K562 (cell line): ENCODE data around the gene TMPRSS9. TPM values are rescaled to one million over a fixed set of nuclear protein-coding genes. Genes with fewer than 3 reads are reported as not detected.

Experiments
- CCNT2 ChIP-seq: IDR thresholded peaks from 2 replicates; pipeline ENCODE4 v1.6.1; 2011; ENCODE audit warnings: borderline replicate concordance, low read depth, mild to moderate bottlenecking, moderate library complexity, mixed read lengths, low read length; ENCODE audit not compliant: insufficient read length; ENCODE audit errors: extremely low read depth
- CREM ChIP-seq: IDR thresholded peaks from 2 replicates; pipeline ENCODE4 v1.6.1; 2014; ENCODE audit warnings: antibody characterized with exemption, low read depth
- HDAC1 ChIP-seq, 2 experiments: fragments of 450-650 bp; IDR thresholded peaks; 2 replicates each; pipeline ENCODE4 v1.6.1; 2016 to 2017; ENCODE audit warnings: inconsistent platforms in 1 of 2, mild to moderate bottlenecking in 1 of 2, moderate library complexity in 1 of 2
- KAT2B ChIP-seq: IDR thresholded peaks from one replicate; pipeline ENCODE4 v1.6.1; 2012; ENCODE audit warnings: low read depth, mild to moderate bottlenecking, control low read depth, inconsistent platforms, low read length, moderate library complexity
- KLF1 ChIP-seq: fragments of 450-650 bp; IDR thresholded peaks from 2 replicates; pipeline ENCODE4 v1.6.1; 2016; ENCODE audit warnings: missing genetic modification characterization, missing compliant biosample characterization
- MYNN ChIP-seq, 2 experiments: sonication (generic); formaldehyde crosslinking in 1 of 2; IDR thresholded peaks; 2 replicates each; pipeline versions ENCODE4 v1.5.0 to v1.6.1; 2016 to 2020; ENCODE audit warnings: antibody characterized with exemption in 1 of 2, missing genetic modification reagents in 1 of 2
- PHB ChIP-seq: fragments of 250-450 bp; sonication (Bioruptor Pico); IDR thresholded peaks from 2 replicates; pipeline ENCODE4 v1.5.0; 2021
- PTBP1 ChIP-seq: fragments of 200-400 bp; formaldehyde crosslinking; IDR thresholded peaks from 2 replicates; pipeline ENCODE4 v1.6.1; 2017; ENCODE audit warnings: low read depth, low read length
- TARDBP ChIP-seq: fragments of 450-650 bp; IDR thresholded peaks from 2 replicates; pipeline ENCODE4 v1.6.1; 2016
- ZNF431 ChIP-seq: sonication (generic); formaldehyde crosslinking; IDR thresholded peaks from 2 replicates; pipeline ENCODE4 v1.8.0; 2022; ENCODE audit warnings: mild to moderate bottlenecking, missing genetic modification reagents
- polyA plus RNA-seq, 8 experiments: library from polyadenylated mRNA; depleted of rRNA in 4 of 8; stranded (reverse) in 5 of 8; unstranded in 3 of 8; fragments of >200 nt; fragmentation: Nextera tagmentation in 2 of 8; fragmentation: Illumina TruSeq in 1 of 8; extraction: Ambion mirVana in 2 of 8; extraction: Trizol in 1 of 8; gene quantifications; 2 replicates each; pipeline versions ENCODE4 v1.2.1 to v1.2.3, GENCODE V29; 2011 to 2014; ENCODE audit warnings: inconsistent platforms in 1 of 8, missing spikeins in 1 of 8
- total RNA-seq, 7 experiments: library from RNA; depleted of rRNA in 6 of 7; stranded (reverse); fragments of >200 nt in 6 of 7; fragmentation: Illumina TruSeq in 2 of 7; extraction: Trizol in 2 of 7; gene quantifications; 2 replicates each; pipeline versions ENCODE4 v1.2.1 to v1.2.3, GENCODE V29; 2011 to 2021; ENCODE audit warnings: low replicate concordance in 1 of 7
- TF ChIP-seq, protein P1 (sequence below): sonication (generic); formaldehyde crosslinking; IDR thresholded peaks from 2 replicates; pipeline ENCODE4 v1.8.0; 2023; ENCODE audit warnings: missing genetic modification reagents, mild to moderate bottlenecking, borderline replicate concordance
- TF ChIP-seq, protein P2 (sequence below): fragments of 200-400 bp; formaldehyde crosslinking; IDR thresholded peaks from 2 replicates; pipeline ENCODE4 v1.6.1; 2017; ENCODE audit warnings: mild to moderate bottlenecking, low read depth, low read length, moderate library complexity
- TF ChIP-seq, protein P3 (sequence below): fragments of 450-650 bp; IDR thresholded peaks from 2 replicates; pipeline ENCODE4 v1.6.1; 2018; ENCODE audit not compliant: partially characterized antibody
- TF ChIP-seq, protein P4 (sequence below): fragments of 450-650 bp; IDR thresholded peaks from 2 replicates; pipeline ENCODE4 v1.6.1; 2017; ENCODE audit warnings: mild to moderate bottlenecking, moderate library complexity

TMPRSS9 gene
- total and polyA plus RNA-seq, 9 of the 15 experiments (the other 6 are each of a cell fraction or from before 2014, with no cell fraction given), result 0.01 to 0.03 TPM; not detected in 7

DNA sequence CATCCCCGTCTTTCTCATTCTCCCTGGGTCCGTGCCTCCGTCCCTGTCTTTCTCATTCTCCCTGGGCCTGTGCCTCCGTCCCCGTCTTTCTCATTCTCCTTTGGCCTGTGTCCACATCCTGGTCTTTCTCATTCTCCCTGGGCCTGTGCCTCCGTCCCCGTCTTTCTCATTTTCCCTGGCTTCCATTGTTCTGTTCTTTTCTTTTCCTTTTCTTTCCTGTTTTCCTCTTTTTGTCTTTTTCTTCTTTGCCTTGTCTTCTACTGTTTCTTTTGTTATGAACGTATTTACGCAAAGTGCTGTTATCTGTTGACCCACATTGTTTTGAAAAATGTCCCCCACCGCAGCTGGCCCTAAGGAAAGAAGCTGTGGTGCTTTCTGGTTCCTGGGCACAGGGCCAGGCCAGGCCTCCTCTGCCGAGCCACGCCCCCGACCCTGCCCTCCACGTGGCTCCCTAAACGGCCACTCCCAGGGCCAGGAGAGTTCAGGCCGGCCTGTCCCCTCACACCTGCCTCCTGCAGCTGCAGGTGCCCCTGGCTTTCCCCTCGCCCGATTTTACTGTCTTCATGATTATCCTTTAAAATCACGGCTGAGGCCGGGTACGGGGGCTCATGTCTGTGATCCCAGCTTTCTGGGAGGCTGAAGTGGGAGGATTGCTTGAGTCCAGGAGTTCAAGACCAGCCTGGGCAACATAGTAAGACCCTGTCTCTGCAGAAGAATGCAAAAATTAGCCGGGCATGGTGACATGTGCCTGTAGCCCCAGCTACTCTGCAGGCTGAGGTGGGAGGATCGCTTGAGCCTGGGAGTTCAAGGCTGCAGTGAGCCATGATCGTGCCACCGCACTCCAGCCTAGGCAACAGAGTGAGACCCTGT is 14.0 kb upstream of the TMPRSS9 start (continued):
- TF ChIP-seq, protein P1, sequence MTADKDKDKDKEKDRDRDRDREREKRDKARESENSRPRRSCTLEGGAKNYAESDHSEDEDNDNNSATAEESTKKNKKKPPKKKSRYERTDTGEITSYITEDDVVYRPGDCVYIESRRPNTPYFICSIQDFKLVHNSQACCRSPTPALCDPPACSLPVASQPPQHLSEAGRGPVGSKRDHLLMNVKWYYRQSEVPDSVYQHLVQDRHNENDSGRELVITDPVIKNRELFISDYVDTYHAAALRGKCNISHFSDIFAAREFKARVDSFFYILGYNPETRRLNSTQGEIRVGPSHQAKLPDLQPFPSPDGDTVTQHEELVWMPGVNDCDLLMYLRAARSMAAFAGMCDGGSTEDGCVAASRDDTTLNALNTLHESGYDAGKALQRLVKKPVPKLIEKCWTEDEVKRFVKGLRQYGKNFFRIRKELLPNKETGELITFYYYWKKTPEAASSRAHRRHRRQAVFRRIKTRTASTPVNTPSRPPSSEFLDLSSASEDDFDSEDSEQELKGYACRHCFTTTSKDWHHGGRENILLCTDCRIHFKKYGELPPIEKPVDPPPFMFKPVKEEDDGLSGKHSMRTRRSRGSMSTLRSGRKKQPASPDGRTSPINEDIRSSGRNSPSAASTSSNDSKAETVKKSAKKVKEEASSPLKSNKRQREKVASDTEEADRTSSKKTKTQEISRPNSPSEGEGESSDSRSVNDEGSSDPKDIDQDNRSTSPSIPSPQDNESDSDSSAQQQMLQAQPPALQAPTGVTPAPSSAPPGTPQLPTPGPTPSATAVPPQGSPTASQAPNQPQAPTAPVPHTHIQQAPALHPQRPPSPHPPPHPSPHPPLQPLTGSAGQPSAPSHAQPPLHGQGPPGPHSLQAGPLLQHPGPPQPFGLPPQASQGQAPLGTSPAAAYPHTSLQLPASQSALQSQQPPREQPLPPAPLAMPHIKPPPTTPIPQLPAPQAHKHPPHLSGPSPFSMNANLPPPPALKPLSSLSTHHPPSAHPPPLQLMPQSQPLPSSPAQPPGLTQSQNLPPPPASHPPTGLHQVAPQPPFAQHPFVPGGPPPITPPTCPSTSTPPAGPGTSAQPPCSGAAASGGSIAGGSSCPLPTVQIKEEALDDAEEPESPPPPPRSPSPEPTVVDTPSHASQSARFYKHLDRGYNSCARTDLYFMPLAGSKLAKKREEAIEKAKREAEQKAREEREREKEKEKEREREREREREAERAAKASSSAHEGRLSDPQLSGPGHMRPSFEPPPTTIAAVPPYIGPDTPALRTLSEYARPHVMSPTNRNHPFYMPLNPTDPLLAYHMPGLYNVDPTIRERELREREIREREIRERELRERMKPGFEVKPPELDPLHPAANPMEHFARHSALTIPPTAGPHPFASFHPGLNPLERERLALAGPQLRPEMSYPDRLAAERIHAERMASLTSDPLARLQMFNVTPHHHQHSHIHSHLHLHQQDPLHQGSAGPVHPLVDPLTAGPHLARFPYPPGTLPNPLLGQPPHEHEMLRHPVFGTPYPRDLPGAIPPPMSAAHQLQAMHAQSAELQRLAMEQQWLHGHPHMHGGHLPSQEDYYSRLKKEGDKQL (CRISPR knock-in tag), result no peak
- TF ChIP-seq PHB (CRISPR knock-in tag) (no peak), CREM (0 out of 2 replicates have a peak, but pooled peaks have one; percentile 20), CCNT2 (peak; percentile 54), PTBP1 (no peak), KLF1 (tag) (no peak), TARDBP (no peak), MYNN (IDR thresholded peaks at IDR 0.05) (no peak), MYNN (CRISPR knock-in tag; IDR thresholded peaks at IDR 0.05) (no peak), KAT2B (no peak), ZNF431 (CRISPR knock-in tag) (no peak), HDAC1 (IDR thresholded peaks at IDR 0.05) (peak in 1 of 2 experiments; percentile 88; a peak in 2 of 4 replicates)
- TF ChIP-seq, protein P2, sequence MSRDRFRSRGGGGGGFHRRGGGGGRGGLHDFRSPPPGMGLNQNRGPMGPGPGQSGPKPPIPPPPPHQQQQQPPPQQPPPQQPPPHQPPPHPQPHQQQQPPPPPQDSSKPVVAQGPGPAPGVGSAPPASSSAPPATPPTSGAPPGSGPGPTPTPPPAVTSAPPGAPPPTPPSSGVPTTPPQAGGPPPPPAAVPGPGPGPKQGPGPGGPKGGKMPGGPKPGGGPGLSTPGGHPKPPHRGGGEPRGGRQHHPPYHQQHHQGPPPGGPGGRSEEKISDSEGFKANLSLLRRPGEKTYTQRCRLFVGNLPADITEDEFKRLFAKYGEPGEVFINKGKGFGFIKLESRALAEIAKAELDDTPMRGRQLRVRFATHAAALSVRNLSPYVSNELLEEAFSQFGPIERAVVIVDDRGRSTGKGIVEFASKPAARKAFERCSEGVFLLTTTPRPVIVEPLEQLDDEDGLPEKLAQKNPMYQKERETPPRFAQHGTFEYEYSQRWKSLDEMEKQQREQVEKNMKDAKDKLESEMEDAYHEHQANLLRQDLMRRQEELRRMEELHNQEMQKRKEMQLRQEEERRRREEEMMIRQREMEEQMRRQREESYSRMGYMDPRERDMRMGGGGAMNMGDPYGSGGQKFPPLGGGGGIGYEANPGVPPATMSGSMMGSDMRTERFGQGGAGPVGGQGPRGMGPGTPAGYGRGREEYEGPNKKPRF, result no peak
- TF ChIP-seq, protein P3, sequence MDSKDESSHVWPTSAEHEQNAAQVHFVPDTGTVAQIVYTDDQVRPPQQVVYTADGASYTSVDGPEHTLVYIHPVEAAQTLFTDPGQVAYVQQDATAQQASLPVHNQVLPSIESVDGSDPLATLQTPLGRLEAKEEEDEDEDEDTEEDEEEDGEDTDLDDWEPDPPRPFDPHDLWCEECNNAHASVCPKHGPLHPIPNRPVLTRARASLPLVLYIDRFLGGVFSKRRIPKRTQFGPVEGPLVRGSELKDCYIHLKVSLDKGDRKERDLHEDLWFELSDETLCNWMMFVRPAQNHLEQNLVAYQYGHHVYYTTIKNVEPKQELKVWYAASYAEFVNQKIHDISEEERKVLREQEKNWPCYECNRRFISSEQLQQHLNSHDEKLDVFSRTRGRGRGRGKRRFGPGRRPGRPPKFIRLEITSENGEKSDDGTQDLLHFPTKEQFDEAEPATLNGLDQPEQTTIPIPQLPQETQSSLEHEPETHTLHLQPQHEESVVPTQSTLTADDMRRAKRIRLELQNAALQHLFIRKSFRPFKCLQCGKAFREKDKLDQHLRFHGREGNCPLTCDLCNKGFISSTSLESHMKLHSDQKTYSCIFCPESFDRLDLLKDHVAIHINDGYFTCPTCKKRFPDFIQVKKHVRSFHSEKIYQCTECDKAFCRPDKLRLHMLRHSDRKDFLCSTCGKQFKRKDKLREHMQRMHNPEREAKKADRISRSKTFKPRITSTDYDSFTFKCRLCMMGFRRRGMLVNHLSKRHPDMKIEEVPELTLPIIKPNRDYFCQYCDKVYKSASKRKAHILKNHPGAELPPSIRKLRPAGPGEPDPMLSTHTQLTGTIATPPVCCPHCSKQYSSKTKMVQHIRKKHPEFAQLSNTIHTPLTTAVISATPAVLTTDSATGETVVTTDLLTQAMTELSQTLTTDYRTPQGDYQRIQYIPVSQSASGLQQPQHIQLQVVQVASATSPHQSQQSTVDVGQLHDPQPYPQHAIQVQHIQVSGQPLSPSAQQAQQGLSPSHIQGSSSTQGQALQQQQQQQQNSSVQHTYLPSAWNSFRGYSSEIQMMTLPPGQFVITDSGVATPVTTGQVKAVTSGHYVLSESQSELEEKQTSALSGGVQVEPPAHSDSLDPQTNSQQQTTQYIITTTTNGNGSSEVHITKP, result peak; percentile 47
- TF ChIP-seq, protein P4, sequence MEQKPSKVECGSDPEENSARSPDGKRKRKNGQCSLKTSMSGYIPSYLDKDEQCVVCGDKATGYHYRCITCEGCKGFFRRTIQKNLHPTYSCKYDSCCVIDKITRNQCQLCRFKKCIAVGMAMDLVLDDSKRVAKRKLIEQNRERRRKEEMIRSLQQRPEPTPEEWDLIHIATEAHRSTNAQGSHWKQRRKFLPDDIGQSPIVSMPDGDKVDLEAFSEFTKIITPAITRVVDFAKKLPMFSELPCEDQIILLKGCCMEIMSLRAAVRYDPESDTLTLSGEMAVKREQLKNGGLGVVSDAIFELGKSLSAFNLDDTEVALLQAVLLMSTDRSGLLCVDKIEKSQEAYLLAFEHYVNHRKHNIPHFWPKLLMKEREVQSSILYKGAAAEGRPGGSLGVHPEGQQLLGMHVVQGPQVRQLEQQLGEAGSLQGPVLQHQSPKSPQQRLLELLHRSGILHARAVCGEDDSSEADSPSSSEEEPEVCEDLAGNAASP, result no peak
